ENCODE results near the gene MYBBP1A. TPM values are rescaled to one million over a fixed set of nuclear protein-coding genes. Genes with fewer than 3 reads are reported as not detected.

Gene MYBBP1A
- total and polyA plus RNA-seq, 2 of the 13 experiments (the other 11 are each of a cell fraction or from before 2014, with no cell fraction given): 18.6 to 54.8 TPM

DNA sequence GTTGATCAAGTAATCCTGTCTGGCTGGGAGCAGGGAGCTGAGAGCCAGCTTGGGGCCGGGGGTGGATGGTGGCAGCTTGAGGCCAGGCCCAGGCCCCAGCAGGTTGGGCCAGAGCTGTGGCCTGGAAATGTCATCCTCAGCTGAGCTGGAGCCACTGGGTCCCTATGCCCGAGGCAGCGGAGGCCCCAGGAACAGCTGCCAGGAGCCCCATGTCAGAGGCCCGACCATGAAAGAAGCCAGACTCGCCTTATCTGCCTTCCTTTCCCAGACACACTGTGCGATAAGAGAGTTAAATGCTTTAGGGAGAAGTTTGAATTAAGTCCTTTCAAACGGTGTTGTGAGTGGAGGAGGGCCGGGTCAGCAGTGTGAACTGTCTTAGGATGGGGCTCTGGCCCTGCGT lies 32.6 kb upstream of the MYBBP1A start:
- DNase-seq (ENCODE audit: low spot score) (no peak), FAIRE-seq (no peak), ATAC-seq (no peak)
- Histone ChIP-seq H3K27ac (ENCODE audit: extremely low read length, insufficient read depth, low read length) (no peak overlapping the region), H3K36me3 (replicated peaks in 1 of 2; ENCODE audit: control insufficient read depth in 1 of 2, insufficient read depth in 2 of 2, low read length in 2 of 2) (no peaks in the 10 kb centered on the region), H3K4me3 (replicated peaks in 1 of 3; ENCODE audit: insufficient read depth in 1 of 3, low read depth in 2 of 3, low read length in 3 of 3) (no peak overlapping the region), H4K20me1 (ENCODE audit: insufficient read depth, low read length) (no peaks in the 10 kb centered on the region), H3K9me3 (ENCODE audit: low read length) (no peaks in the 10 kb centered on the region), H3K9ac (ENCODE audit: insufficient read depth, low read depth, low read length) (no peak overlapping the region), H3K27me3 (ENCODE audit: control insufficient read depth in 1 of 2, insufficient read depth in 2 of 2, low read length in 2 of 2) (peaks cover 0 to 26% of the 10 kb centered on the region in 2 experiments; a peak in 4 of 5 replicates), H3K79me2 (ENCODE audit: insufficient read depth, low read length) (no peaks in the 10 kb centered on the region), H2AFZ (ENCODE audit: low read length) (no peak overlapping the region), H3K4me2 (ENCODE audit: low read depth, low read length) (no peak overlapping the region), H3K4me1 (ENCODE audit: insufficient read depth, low read length) (peaks cover 31% of the 10 kb centered on the region)
- CTCF ChIA-PET (ENCODE audit: low intra/inter-chr PET ratio, low total read pairs): no interaction called here
- WGBS (ENCODE audit: low lambda C conversion rate): 56% methylated on average over 8 of the region's 9 CpGs
- BruUV-seq (replicated peaks): no TSS peak
- TF ChIP-seq ZSCAN29 (CRISPR knock-in tag; conservative IDR thresholded peaks at IDR 0.05): no peak
- no peak for TF ChIP-seq ZNF549 (CRISPR knock-in tag; IDR thresholded peaks at IDR 0.05)
- TF ChIP-seq MIER3 (CRISPR knock-in tag; IDR thresholded peaks at IDR 0.05; ENCODE audit: borderline replicate concordance): no peak
- TF ChIP-seq HNRNPLL (IDR thresholded peaks at IDR 0.05; ENCODE audit: low read depth, low read length, poor library complexity, severe bottlenecking): no peak
- TF ChIP-seq BCL6 (CRISPR knock-in tag; IDR thresholded peaks at IDR 0.05): no peak
- TF ChIP-seq ZNF180 (CRISPR knock-in tag; IDR thresholded peaks at IDR 0.05; ENCODE audit: borderline replicate concordance, low read depth): no peak
- TF ChIP-seq, protein P1, sequence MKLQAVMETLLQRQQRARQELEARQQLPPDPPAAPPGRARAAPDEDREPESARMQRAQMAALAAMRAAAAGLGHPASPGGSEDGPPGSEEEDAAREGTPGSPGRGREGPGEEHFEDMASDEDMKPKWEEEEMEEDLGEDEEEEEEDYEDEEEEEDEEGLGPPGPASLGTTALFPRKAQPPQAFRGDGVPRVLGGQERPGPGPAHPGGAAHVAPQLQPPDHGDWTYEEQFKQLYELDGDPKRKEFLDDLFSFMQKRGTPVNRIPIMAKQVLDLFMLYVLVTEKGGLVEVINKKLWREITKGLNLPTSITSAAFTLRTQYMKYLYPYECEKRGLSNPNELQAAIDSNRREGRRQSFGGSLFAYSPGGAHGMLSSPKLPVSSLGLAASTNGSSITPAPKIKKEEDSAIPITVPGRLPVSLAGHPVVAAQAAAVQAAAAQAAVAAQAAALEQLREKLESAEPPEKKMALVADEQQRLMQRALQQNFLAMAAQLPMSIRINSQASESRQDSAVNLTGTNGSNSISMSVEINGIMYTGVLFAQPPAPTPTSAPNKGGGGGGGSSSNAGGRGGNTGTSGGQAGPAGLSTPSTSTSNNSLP (IDR thresholded peaks at IDR 0.05; ENCODE audit: low read depth, low read length): no peak
- TF ChIP-seq POLR2AphosphoS5 (IDR thresholded peaks at IDR 0.05; ENCODE audit: low read depth, low read length): no peak
- no peak for TF ChIP-seq RXRB (CRISPR knock-in tag; IDR thresholded peaks at IDR 0.05; ENCODE audit: borderline replicate concordance)
- no peak for TF ChIP-seq ZNF260 (CRISPR knock-in tag; IDR thresholded peaks at IDR 0.05; ENCODE audit: borderline replicate concordance, low read depth)
- TF ChIP-seq HHEX (CRISPR knock-in tag; IDR thresholded peaks at IDR 0.05): no peak
- TF ChIP-seq HIVEP1 (CRISPR knock-in tag; IDR thresholded peaks at IDR 0.05): no peak
- no peak for TF ChIP-seq ZNF326 (CRISPR knock-in tag; IDR thresholded peaks at IDR 0.05; ENCODE audit: borderline replicate concordance)
- TF ChIP-seq, protein P2, sequence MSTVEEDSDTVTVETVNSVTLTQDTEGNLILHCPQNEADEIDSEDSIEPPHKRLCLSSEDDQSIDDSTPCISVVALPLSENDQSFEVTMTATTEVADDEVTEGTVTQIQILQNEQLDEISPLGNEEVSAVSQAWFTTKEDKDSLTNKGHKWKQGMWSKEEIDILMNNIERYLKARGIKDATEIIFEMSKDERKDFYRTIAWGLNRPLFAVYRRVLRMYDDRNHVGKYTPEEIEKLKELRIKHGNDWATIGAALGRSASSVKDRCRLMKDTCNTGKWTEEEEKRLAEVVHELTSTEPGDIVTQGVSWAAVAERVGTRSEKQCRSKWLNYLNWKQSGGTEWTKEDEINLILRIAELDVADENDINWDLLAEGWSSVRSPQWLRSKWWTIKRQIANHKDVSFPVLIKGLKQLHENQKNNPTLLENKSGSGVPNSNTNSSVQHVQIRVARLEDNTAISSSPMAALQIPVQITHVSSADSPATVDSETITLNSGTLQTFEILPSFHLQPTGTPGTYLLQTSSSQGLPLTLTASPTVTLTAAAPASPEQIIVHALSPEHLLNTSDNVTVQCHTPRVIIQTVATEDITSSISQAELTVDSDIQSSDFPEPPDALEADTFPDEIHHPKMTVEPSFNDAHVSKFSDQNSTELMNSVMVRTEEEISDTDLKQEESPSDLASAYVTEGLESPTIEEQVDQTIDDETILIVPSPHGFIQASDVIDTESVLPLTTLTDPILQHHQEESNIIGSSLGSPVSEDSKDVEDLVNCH (CRISPR knock-in tag; IDR thresholded peaks at IDR 0.05): no peak
- TF ChIP-seq MIXL1 (CRISPR knock-in tag; IDR thresholded peaks at IDR 0.05): no peak
- no peak for TF ChIP-seq ZNF589 (CRISPR knock-in tag; conservative IDR thresholded peaks at IDR 0.05)
- TF ChIP-seq, protein P3, sequence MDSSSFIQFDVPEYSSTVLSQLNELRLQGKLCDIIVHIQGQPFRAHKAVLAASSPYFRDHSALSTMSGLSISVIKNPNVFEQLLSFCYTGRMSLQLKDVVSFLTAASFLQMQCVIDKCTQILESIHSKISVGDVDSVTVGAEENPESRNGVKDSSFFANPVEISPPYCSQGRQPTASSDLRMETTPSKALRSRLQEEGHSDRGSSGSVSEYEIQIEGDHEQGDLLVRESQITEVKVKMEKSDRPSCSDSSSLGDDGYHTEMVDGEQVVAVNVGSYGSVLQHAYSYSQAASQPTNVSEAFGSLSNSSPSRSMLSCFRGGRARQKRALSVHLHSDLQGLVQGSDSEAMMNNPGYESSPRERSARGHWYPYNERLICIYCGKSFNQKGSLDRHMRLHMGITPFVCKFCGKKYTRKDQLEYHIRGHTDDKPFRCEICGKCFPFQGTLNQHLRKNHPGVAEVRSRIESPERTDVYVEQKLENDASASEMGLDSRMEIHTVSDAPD (CRISPR knock-in tag; IDR thresholded peaks at IDR 0.05): no peak
- TF ChIP-seq ZNF160 (CRISPR knock-in tag; IDR thresholded peaks at IDR 0.05): no peak
- TF ChIP-seq TAF1 (CRISPR knock-in tag; IDR thresholded peaks at IDR 0.05): no peak
- TF ChIP-seq ZNF552 (CRISPR knock-in tag; IDR thresholded peaks at IDR 0.05; ENCODE audit: borderline replicate concordance): no peak
- intact Hi-C loops (cut with micrococcal nuclease; ENCODE audit: unreplicated experiment) (no loop called here), in situ Hi-C loops (cut with HindIII; ENCODE audit: extremely low pct_ligation_motif_present, low pct_unique_long_range_greater_than_20kb) (no loop called here)
- POLR2A ChIA-PET: no interaction called here
